Measurements from ENCODE around the gene TRAM2. TPM values are rescaled to one million over a fixed set of nuclear protein-coding genes. Genes with fewer than 3 reads are reported as not detected.

Gene TRAM2
- total and polyA plus RNA-seq, 2 of the 4 experiments (the other 2 are of a cell fraction) = 77.2 to 95.7 TPM

- Histone ChIP-seq H3K27me3 (ENCODE audit: control insufficient read depth, insufficient read depth, low read length) (no peaks in the 10 kb centered on the region), H3K9me1 (ENCODE audit: insufficient read depth, low read length) (peaks cover 31% of the 10 kb centered on the region), H3K36me3 (ENCODE audit: control insufficient read depth, insufficient read depth, low read length) (peaks cover 19% of the 10 kb centered on the region), H2AK5ac (ENCODE audit: low read depth, low read length) (no peak overlapping the region), H3K4me2 (ENCODE audit: low read depth, low read length) (no peak overlapping the region), H3K27ac (ENCODE audit: insufficient read depth, low read length) (no peak overlapping the region), H4K91ac (ENCODE audit: insufficient read depth, low read depth, low read length) (no peak overlapping the region), H2BK15ac (ENCODE audit: low read depth, low read length) (no peak overlapping the region), H3K23ac (ENCODE audit: low read depth, low read length) (no peak overlapping the region), H3K9me3 (ENCODE audit: control insufficient read depth, insufficient read depth, low read length) (0 out of 2 replicates have a peak, but pooled peaks cover 2% of the 10 kb centered on the region), H3K79me1 (ENCODE audit: low read depth in 1 of 2, low read length in 2 of 2) (peaks cover 12 to 47% of the 10 kb centered on the region in 2 experiments), H3K4me1 (ENCODE audit: control insufficient read depth, insufficient read depth, low read length) (peaks cover 16% of the 10 kb centered on the region), H3K56ac (ENCODE audit: extremely low read depth, insufficient read depth, low read length) (no peak overlapping the region), H4K8ac (ENCODE audit: low read depth in 2 of 2, low read length in 2 of 2) (no peak overlapping the region), H3K18ac (ENCODE audit: low read depth, low read length) (no peak overlapping the region), H3K9ac (ENCODE audit: low read depth, low read length) (no peak overlapping the region), H2BK120ac (ENCODE audit: low read depth, low read length) (no peak overlapping the region), H2AFZ (replicated peaks; ENCODE audit: low read length, poor library complexity) (no peak overlapping the region), H3K14ac (replicated peaks; ENCODE audit: low read depth, low read length) (no peak overlapping the region), H4K5ac (ENCODE audit: low read depth, low read length) (no peak overlapping the region), H2AK9ac (replicated peaks; ENCODE audit: low read depth, low read length, poor library complexity) (no peak overlapping the region), H3K4ac (ENCODE audit: low read depth, low read length) (no peak overlapping the region), H2BK20ac (ENCODE audit: low read depth, low read length) (no peak overlapping the region), H3K4me3 (ENCODE audit: insufficient read depth, low read depth, low read length) (no peak overlapping the region), H4K20me1 (ENCODE audit: insufficient read depth, low read length) (no peaks in the 10 kb centered on the region), H2BK5ac (ENCODE audit: low read depth, low read length, poor library complexity, severe bottlenecking) (no peak overlapping the region)
- ATAC-seq (ENCODE audit: low read depth) (no peak), DNase-seq (no peak)
- ChIA-PET CTCF (interaction anchor here (0.6 kb wide), 1 partner anchor 118 kb away, joined by 3 read pairs; no protein-coding TSS in a partner anchor), POLR2A (ENCODE audit: unreplicated experiment) (no interaction called here)
- intact Hi-C loops (cut with micrococcal nuclease) (loop anchor here (5.0 to 10.0 kb wide), 2 partner anchors 74 to 1302 kb away; partner anchors contain the start of gene EFHC1), in situ Hi-C loops (cut with MboI; ENCODE audit: low sequenced_read_pairs) (no loop called here), dilution Hi-C loops (cut with HindIII; ENCODE audit: low sequenced_read_pairs, unreplicated experiment) (no loop called here)
- TF ChIP-seq MXI1 (IDR thresholded peaks at IDR 0.05; ENCODE audit: borderline replicate concordance, low read depth, low read length) = no peak
- no peak for TF ChIP-seq SMC3 (IDR thresholded peaks at IDR 0.05; ENCODE audit: low read depth, low read length)
- no peak for TF ChIP-seq CEBPB (IDR thresholded peaks at IDR 0.05; ENCODE audit: low read depth, low read length)
- TF ChIP-seq MAZ (IDR thresholded peaks at IDR 0.05; ENCODE audit: borderline replicate concordance, low read depth, low read length) = no peak
- no peak for TF ChIP-seq CHD1 (IDR thresholded peaks at IDR 0.05; ENCODE audit: low read depth, low read length)
- no peak for TF ChIP-seq RFX5 (IDR thresholded peaks at IDR 0.05; ENCODE audit: low read depth, low read length)
- no peak for TF ChIP-seq ELK1 (IDR thresholded peaks at IDR 0.05; ENCODE audit: borderline replicate concordance, low read depth, low read length)
- no peak for TF ChIP-seq CTCF (conservative IDR thresholded peaks at IDR 0.05; ENCODE audit: low read depth, low read length)
- TF ChIP-seq MAFK (IDR thresholded peaks at IDR 0.05; ENCODE audit: low read depth, low read length) = no peak
- no peak for TF ChIP-seq BHLHE40 (IDR thresholded peaks at IDR 0.05; ENCODE audit: low read depth, low read length)
- TF ChIP-seq NFE2L2 (IDR thresholded peaks at IDR 0.05; ENCODE audit: low read depth, low read length) = no peak
- no peak for TF ChIP-seq RCOR1 (IDR thresholded peaks at IDR 0.05; ENCODE audit: insufficient replicate concordance, low read length)
- TF ChIP-seq USF2 (IDR thresholded peaks at IDR 0.05; ENCODE audit: low read depth, low read length) = no peak
- no peak for TF ChIP-seq RAD21 (IDR thresholded peaks at IDR 0.05; ENCODE audit: low read length)
- no peak for TF ChIP-seq POLR2A (IDR thresholded peaks at IDR 0.05; ENCODE audit: low read depth, low read length)
- no peak for TF ChIP-seq FOS (IDR thresholded peaks at IDR 0.05; ENCODE audit: low read depth, low read length)
- no CpG with 5 or more reads among the region's 2 CpGs for whole genome bisulfite sequencing, 2 experiments (ENCODE audit: extremely low coverage in 2 of 2, insufficient read length in 1 of 2)
- BruUV-seq (replicated peaks) = no TSS peak
These were observed 80.2 kb downstream of the TRAM2 start for GRCh38 chr6:52496631-52497030.

Measured in IMR-90 (cell line).